K562 (cell line): ENCODE measurements around the gene ZNF701. TPM values are rescaled to one million over a fixed set of nuclear protein-coding genes. Genes with fewer than 3 reads are reported as not detected.

Experiments used
- ATAC-seq: fragments of 200-7000 bp; cut with Tn5 transposase; 3 replicates; pipeline ENCODE4 v1.9.1; 2020; ENCODE audit warnings: moderate library complexity
- BruUV-seq: library from RNA; stranded (reverse); fragments of 400-500 nt; replicated peaks from 2 replicates; lab custom pipeline; 2021; lab: Mats Ljungman, UMichigan
- CTCF ChIA-PET: fragments of 300-600 bp; formaldehyde crosslinking; extraction: SDS; loops from one replicate; lab custom pipeline; 2021; ENCODE audit warnings: low intra/inter-chr PET ratio; lab: Yijun Ruan, JAX
- POLR2A ChIA-PET: fragments of 300-600, 350-650 bp; sonication (Branson Sonifier 250); formaldehyde crosslinking; extraction: SDS; loops from one replicate; lab custom pipeline; 2021; ENCODE audit warnings: antibody characterized with exemption, inconsistent platforms; lab: Yijun Ruan, JAX
- DNase-seq, 4 experiments: peaks; one replicate each; pipeline versions ENCODE4 v3.0.0 to v3.0.0-alpha.2; 2011 to 2018; ENCODE audit warnings: low spot score in 3 of 4, mixed read lengths in 3 of 4; ENCODE audit errors: extremely low read depth in 1 of 4
- FAIRE-seq: peaks from 2 replicates; lab custom pipeline; 2011; peaks lifted over from hg19 to GRCh38; lab: Jason Lieb, UNC
- H2AFZ ChIP-seq: 2 replicates; pipeline ENCODE4 v1.6.0; 2011; ENCODE audit warnings: low read depth, low read length, control low read depth, inconsistent platforms
- H3K27ac ChIP-seq: fragments of 200-600 bp; 3 replicates; pipeline ENCODE4 v1.8.0; 2011; ENCODE audit warnings: low read depth, mild to moderate bottlenecking, control low read depth, inconsistent platforms, low read length, moderate library complexity, mixed read lengths; ENCODE audit errors: extremely low read depth
- H3K27me3 ChIP-seq, 2 experiments: fragments of 300-600 bp in 1 of 2; 2 replicates in 1 of 2; 3 replicates in 1 of 2; pipeline versions ENCODE4 v1.6.0 to v1.8.0; 2011; ENCODE audit warnings: inconsistent platforms in 2 of 2, low read length in 2 of 2, mild to moderate bottlenecking in 1 of 2, mixed read lengths in 1 of 2, moderate library complexity in 1 of 2; ENCODE audit not compliant: control insufficient read depth in 2 of 2, insufficient read depth in 2 of 2
- H3K36me3 ChIP-seq: fragments of 300-600 bp; 3 replicates; pipeline ENCODE4 v1.8.0; 2011; ENCODE audit warnings: mild to moderate bottlenecking, low read length, inconsistent platforms; ENCODE audit not compliant: control insufficient read depth, insufficient read depth
- H3K4me1 ChIP-seq, 2 experiments: fragments of 200-600 bp in 1 of 2; replicated peaks in 1 of 2; 2 replicates in 1 of 2; 3 replicates in 1 of 2; pipeline versions ENCODE4 v1.5.1 to v1.8.0; 2011; ENCODE audit warnings: inconsistent platforms in 2 of 2, low read length in 2 of 2, mild to moderate bottlenecking in 1 of 2, mixed read lengths in 1 of 2, moderate library complexity in 1 of 2; ENCODE audit not compliant: control insufficient read depth in 2 of 2, insufficient read depth in 2 of 2
- H3K4me2 ChIP-seq: 2 replicates; pipeline ENCODE4 v1.6.1; 2011; ENCODE audit warnings: low read length, control low read depth, inconsistent platforms, mixed read lengths; ENCODE audit not compliant: insufficient read depth
- H3K4me3 ChIP-seq: fragments of 200-600 bp; sonication (generic), shearing (Covaris generic); 2 replicates; pipeline ENCODE4 v1.5.1; 2016; ENCODE audit warnings: control low read depth, inconsistent platforms
- H3K79me2 ChIP-seq: fragments of 200-600 bp; 3 replicates; pipeline ENCODE4 v1.8.0; 2011; ENCODE audit warnings: low read length, inconsistent platforms; ENCODE audit not compliant: control insufficient read depth, insufficient read depth
- H3K9ac ChIP-seq, 2 experiments: 2 replicates each; pipeline versions ENCODE4 v1.6.0 to v1.6.1; 2011; ENCODE audit warnings: low read depth in 2 of 2, low read length in 2 of 2, control low read depth in 1 of 2, inconsistent platforms in 1 of 2, mild to moderate bottlenecking in 1 of 2, mixed read lengths in 1 of 2; ENCODE audit not compliant: insufficient read depth in 1 of 2
- H3K9me1 ChIP-seq: one replicate; pipeline ENCODE4 v1.6.0; 2011; ENCODE audit warnings: inconsistent platforms, mild to moderate bottlenecking, low read length, moderate library complexity; ENCODE audit not compliant: control insufficient read depth, insufficient read depth
- H3K9me3 ChIP-seq: replicated peaks from 2 replicates; pipeline ENCODE4 v1.5.1; 2011; ENCODE audit warnings: low read depth, low read length, inconsistent platforms; ENCODE audit not compliant: control insufficient read depth, insufficient read depth
- H4K20me1 ChIP-seq: replicated peaks from 2 replicates; pipeline ENCODE4 v1.6.1; 2011; ENCODE audit warnings: low read length, inconsistent platforms, mixed read lengths; ENCODE audit not compliant: control insufficient read depth, insufficient read depth
- CBFA2T2 ChIP-seq: fragments of 450-650 bp; conservative IDR thresholded peaks from 2 replicates; pipeline ENCODE4 v1.6.1; 2017; ENCODE audit warnings: mild to moderate bottlenecking
- CTCF ChIP-seq, 3 experiments: IDR thresholded peaks in 2 of 3; conservative IDR thresholded peaks in 1 of 3; 2 replicates each; pipeline ENCODE4 v1.5.1; 2011 to 2012; ENCODE audit warnings: low read length in 3 of 3, mild to moderate bottlenecking in 3 of 3, control low read depth in 2 of 3, improper control_type of control experiment in 1 of 3, inconsistent platforms in 1 of 3, low read depth in 1 of 3, mixed read lengths in 1 of 3, moderate library complexity in 1 of 3; ENCODE audit not compliant: insufficient read depth in 2 of 3
- FOXA1 ChIP-seq: fragments of 450-650 bp; IDR thresholded peaks from 2 replicates; pipeline ENCODE4 v1.6.1; 2016; ENCODE audit warnings: mild to moderate bottlenecking, borderline replicate concordance
- POLR2B ChIP-seq: fragments of 450-650 bp; IDR thresholded peaks from 2 replicates; pipeline ENCODE4 v1.6.1; 2018; ENCODE audit warnings: low read depth; ENCODE audit not compliant: partially characterized antibody
- RAD21 ChIP-seq, 2 experiments: fragments of 250-450 bp in 1 of 2; fragments of 450-650 bp in 1 of 2; sonication (Bioruptor Pico) in 1 of 2; formaldehyde crosslinking in 1 of 2; IDR thresholded peaks in 1 of 2; conservative IDR thresholded peaks in 1 of 2; 2 replicates each; pipeline versions ENCODE4 v1.4.0 to v1.8.0; 2020 to 2022; ENCODE audit warnings: mild to moderate bottlenecking in 2 of 2, moderate library complexity in 1 of 2
- TAF9B ChIP-seq: fragments of 450-650 bp; IDR thresholded peaks from 2 replicates; pipeline ENCODE4 v1.6.1; 2018; ENCODE audit warnings: mild to moderate bottlenecking; ENCODE audit not compliant: partially characterized antibody
- ZNF778 ChIP-seq: fragments of 450-650 bp; formaldehyde crosslinking; IDR thresholded peaks from 2 replicates; pipeline ENCODE4 v1.4.0; 2020; ENCODE audit warnings: mild to moderate bottlenecking, moderate library complexity
- WGBS: fragments of 100-300 bp; shearing (Covaris generic); methylation state at CpG from one replicate; pipeline ENCODE4 v1.1.6; 2016; ENCODE audit warnings: low coverage, mixed read lengths; ENCODE audit not compliant: insufficient coverage; ENCODE audit errors: missing lambda C conversion rate; 5-methylcytosine and 5-hydroxymethylcytosine counted together
- in situ Hi-C: fragments of 300-500 bp; cut with MboI; formaldehyde crosslinking; loops from 4 replicates; pipeline ENCODE4 v1.15.0; 2018; ENCODE audit warnings: inconsistent platforms, mixed read lengths
- intact Hi-C: fragments of 100-400 bp; cut with micrococcal nuclease; formaldehyde crosslinking; loops from 2 replicates; pipeline ENCODE4 v1.14.2; 2022
- polyA plus RNA-seq, 8 experiments: library from polyadenylated mRNA; depleted of rRNA in 4 of 8; stranded (reverse) in 5 of 8; unstranded in 3 of 8; fragments of >200 nt; fragmentation: Nextera tagmentation in 2 of 8; fragmentation: Illumina TruSeq in 1 of 8; extraction: Ambion mirVana in 2 of 8; extraction: Trizol in 1 of 8; gene quantifications; 2 replicates each; pipeline versions ENCODE4 v1.2.1 to v1.2.3, GENCODE V29; 2011 to 2014; ENCODE audit warnings: inconsistent platforms in 1 of 8, missing spikeins in 1 of 8
- total RNA-seq, 7 experiments: library from RNA; depleted of rRNA in 6 of 7; stranded (reverse); fragments of >200 nt in 6 of 7; fragmentation: Illumina TruSeq in 2 of 7; extraction: Trizol in 2 of 7; gene quantifications; 2 replicates each; pipeline versions ENCODE4 v1.2.1 to v1.2.3, GENCODE V29; 2011 to 2021; ENCODE audit warnings: low replicate concordance in 1 of 7

Gene ZNF701
- total and polyA plus RNA-seq, 9 of the 15 experiments (the other 6 are each of a cell fraction or from before 2014, with no cell fraction given): 5.3 to 15.9 (median 10.1) TPM

- Histone ChIP-seq H3K9me3 (peaks cover 3% of the 10 kb centered on the region), H3K4me2 (no peak overlapping the region), H4K20me1 (no peaks in the 10 kb centered on the region), H3K36me3 (peaks cover 90% of the 10 kb centered on the region), H3K4me3 (no peak overlapping the region), H3K4me1 (no peaks in the 10 kb centered on the region; a peak in 2 of 5 replicates), H2AFZ (no peak overlapping the region), H3K9ac (no peak overlapping the region), H3K27ac (no peak overlapping the region), H3K79me2 (peaks cover 15% of the 10 kb centered on the region; the same call in 2 of the 3 replicates), H3K27me3 (no peaks in the 10 kb centered on the region), H3K9me1 (no peaks in the 10 kb centered on the region)
- ATAC-seq: no peak
- in situ Hi-C loops (no loop called here), intact Hi-C loops (no loop called here)
- WGBS: 87% methylated on average over 3 of the region's 3 CpGs
- no peak for TF ChIP-seq CBFA2T2
- TF ChIP-seq TAF9B: no peak
- TF ChIP-seq FOXA1: no peak
- no peak for TF ChIP-seq POLR2B
- FAIRE-seq: no peak
- no TSS peak for BruUV-seq
- ChIA-PET CTCF (no interaction called here), POLR2A (no interaction called here)
- no peak for DNase-seq
These were observed 51.3 kb downstream of the ZNF701 start for GRCh38 chr19:52621376-52621775.

GRCh38 chr19:52622261-52622660, 52.2 kb downstream of the ZNF701 start:
- POLR2A ChIA-PET: interaction anchor here (0.8 to 1.2 kb wide), 3 partner anchors 10 to 18 kb away, joined by 3 to 5 read pairs (median 4); no protein-coding TSS in a partner anchor
- H3K79me2 ChIP-seq: peaks cover 15% of the 10 kb centered on the region; the same call in 2 of the 3 replicates
- no peaks in the 10 kb centered on the region for H3K9me1 ChIP-seq
- no peak overlapping the region for H2AFZ ChIP-seq
- H3K36me3 ChIP-seq: peaks cover 89% of the 10 kb centered on the region
- H3K4me1 ChIP-seq: no peaks in the 10 kb centered on the region; a peak in 2 of 5 replicates
- H3K4me2 ChIP-seq: no peak overlapping the region
- intact Hi-C loops (no loop called here), in situ Hi-C loops (no loop called here)
- ATAC-seq (no peak), FAIRE-seq (no peak), DNase-seq (no peak)
- H4K20me1 ChIP-seq: no peaks in the 10 kb centered on the region
- H3K9ac ChIP-seq: no peak overlapping the region
- 69% methylated on average over 2 of the region's 2 CpGs for WGBS
- H3K27ac ChIP-seq: no peak overlapping the region
- H3K27me3 ChIP-seq: no peaks in the 10 kb centered on the region
- no peak overlapping the region for H3K4me3 ChIP-seq
- BruUV-seq: no TSS peak
- TF ChIP-seq RAD21 (CRISPR knock-in tag; conservative IDR thresholded peaks at IDR 0.05 in 1 of 2, IDR thresholded peaks at IDR 0.05 in 1 of 2) (peak in 1 of 2 experiments; percentile 26; a peak in 1 of 4 replicates), CTCF (IDR thresholded peaks at IDR 0.05 in 2 of 3, conservative IDR thresholded peaks at IDR 0.05 in 1 of 3; ENCODE audit: insufficient read depth in 2 of 3, low read depth in 1 of 3, low read length in 3 of 3) (peak in 2 of 3 experiments; percentile 16 to 18; a peak in 1 of 6 replicates), ZNF778 (CRISPR knock-in tag) (no peak)
- H3K9me3 ChIP-seq: no peaks in the 10 kb centered on the region
- CTCF ChIA-PET: no interaction called here
